NCI-H146 treated with DMSO at 0.1 percent for 48 hours (cell line): ENCODE results near the gene JARID2.
A peak's percentile ranks its signal among the peaks of the same experiment; 100 is the strongest.

Experiments used
- DNase-seq: peaks from one replicate; lab custom pipeline; 2025; ENCODE audit not compliant: unreplicated experiment; lab: John Stamatoyannopoulos, UW

The JARID2 gene

DNA sequence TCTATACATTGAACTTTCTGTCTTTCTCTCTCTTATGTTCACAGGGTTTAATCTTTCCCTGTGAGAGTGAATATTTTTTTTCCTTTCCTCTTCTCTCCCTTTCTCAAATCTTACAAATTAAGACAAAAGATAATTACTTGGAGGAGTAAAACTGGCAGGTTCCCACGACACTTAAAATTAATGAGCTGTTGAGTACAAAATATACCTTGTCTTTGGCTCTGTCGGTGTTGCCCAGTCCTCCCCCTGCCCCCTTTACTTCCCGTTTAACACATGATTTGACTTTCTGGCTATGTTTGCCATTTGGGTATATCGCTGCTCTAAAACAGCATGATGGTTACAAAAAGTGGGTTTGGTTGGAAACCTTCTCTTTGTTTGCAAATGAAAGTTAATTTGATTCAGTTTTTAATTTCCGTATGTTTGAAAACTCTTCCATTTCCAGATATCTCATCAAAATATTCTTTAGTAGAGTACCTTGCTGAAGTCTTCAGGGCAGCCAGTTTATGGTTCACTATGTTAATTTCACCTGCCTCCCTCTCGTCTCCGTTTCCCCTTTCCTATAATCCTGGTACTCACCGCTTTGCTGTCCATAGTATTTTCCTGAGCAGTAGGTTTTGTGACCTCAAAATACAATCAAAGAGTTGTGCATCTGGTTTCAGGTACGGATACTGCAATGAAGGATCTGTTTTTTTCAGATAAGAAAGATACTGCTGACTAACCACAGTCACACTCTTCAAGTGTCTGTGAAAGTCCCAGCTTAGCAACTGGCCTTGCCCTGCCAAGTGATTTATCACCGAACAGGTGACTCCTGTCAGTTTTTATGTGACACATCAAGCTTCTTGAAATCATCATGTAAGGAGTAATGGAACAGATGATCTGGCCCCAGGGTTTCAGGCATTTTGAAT lies 235.8 kb downstream of the JARID2 start:
- no peak for DNase-seq

DNA sequence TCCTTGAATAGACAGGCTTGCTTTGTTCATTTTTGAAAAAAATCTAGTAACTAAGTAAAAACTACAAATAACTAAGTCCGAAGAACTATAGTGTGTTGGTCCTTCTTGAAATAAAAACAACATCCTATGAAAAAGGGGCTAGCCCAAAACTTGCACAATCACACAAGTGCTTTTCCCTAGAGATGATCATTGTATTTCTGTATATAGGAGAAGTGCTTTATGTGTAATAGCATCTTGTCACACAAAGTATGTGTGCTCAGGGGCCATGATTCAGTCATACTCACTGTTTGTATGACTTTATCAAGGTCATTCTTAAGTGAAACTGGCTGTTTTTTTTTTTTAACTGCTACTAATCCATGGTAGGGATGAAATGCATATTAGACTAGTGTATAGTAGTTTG lies 237.2 kb downstream of the JARID2 start:
- no peak for DNase-seq

DNA sequence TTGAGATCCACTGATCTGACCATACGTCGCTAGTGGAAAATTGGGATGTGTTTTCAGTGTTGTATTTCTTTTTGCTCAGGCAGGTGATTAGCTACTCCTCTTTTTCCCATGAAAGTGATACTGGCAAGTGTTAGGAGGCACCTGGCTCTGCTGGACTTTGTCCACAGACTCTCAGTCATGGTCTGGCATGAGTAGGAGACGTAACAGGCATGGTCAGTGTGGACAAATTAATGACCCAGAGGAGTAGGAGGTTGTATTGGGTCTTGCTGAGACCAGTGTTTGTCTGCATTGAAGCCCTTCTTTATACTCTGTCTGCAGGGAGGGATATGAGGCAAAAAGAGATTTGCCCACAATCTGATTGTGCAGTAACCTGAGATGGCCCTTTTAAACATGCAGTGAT lies 238.3 kb downstream of the JARID2 start:
- DNase-seq: peak; percentile 87

DNA sequence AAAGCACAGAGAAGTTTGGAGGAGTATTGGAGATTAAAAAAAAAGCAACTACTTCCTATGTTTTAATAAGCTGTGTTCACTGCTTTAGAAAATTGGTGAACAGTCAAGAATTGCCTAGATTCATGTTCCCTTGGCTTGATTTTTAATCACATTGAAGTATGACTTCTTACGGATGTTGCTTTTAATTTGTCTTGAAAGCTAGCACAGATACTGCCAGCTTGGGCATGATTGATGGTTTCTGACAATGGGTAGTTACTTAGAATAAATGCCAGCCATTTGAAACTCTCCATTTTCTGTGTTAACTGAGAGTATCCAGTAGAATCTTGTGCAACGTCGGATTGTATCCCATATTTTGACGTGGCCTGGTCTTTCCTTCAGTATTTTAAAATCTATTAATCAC lies 239.0 kb downstream of the JARID2 start:
- no peak for DNase-seq

DNA sequence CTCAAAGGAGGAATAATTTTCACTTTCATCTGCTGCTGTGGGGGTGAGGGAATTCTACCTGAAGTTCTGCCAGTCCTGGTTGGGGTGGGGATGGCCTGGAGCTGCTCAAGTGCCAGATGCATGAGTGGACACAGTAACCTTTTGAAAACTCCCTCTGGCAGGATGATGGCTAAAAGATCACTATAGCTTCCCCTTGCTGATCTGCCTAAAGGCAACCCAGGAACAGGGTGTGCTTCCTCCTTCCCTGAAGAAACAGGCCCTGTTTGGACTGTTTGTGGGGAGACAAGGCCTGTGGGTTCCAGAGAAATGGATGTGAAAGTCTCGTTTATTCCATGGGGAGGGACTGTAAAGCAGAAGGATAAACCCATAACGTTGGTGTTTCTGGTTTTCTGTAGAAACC lies 240.1 kb downstream of the JARID2 start:
- DNase-seq: no peak

DNA sequence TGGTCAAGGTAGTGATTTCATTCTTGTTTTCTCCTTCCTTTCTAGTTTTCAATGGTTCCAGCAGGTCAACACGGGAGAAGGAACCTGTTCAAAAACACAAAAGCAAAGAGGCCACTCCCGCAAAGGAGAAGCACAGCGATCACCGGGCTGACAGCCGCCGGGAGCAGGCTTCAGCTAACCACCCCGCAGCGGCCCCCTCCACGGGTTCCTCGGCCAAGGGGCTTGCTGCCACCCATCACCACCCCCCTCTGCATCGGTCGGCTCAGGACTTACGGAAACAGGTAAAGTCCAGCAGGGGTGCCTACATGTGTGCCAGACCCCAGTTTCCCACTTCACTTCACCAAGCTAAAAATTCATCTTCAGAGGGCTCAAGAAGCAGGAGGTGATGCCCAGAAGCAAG lies 241.4 kb downstream of the JARID2 start:
- no peak for DNase-seq

DNA sequence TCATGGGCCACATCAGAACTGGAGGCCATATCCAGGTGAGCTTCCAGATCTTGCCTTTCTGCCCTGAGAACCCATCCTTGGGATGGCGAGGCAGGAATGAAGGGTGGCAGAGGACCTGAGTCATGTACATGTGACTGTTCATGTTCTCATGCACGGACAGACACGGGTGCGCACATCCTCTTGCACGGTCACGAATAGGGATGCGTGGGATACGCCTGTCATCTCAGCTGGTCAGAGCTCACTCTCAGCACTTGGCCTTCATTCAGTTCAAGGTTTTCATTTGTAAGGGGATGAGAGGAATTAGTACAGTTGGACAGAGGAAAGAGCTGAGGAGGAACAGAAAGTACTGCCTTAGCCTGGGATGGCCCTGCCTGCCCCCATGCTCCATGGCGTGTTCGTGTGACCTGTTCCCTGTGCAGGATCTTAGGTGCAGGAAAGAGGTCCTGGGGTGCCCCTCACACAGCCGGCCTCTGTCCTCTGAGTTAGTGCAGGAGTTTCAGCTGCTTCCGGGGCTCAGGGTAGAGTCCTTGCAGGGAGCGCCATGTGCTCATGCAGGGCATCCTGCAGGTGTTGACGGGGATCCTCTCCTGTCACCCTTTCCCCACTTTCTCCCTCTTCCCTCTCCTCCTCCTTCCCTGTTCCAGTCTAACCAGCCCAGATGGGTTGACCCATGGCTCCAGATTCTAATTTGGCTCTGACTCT lies 243.5 kb downstream of the JARID2 start:
- no peak for DNase-seq

DNA sequence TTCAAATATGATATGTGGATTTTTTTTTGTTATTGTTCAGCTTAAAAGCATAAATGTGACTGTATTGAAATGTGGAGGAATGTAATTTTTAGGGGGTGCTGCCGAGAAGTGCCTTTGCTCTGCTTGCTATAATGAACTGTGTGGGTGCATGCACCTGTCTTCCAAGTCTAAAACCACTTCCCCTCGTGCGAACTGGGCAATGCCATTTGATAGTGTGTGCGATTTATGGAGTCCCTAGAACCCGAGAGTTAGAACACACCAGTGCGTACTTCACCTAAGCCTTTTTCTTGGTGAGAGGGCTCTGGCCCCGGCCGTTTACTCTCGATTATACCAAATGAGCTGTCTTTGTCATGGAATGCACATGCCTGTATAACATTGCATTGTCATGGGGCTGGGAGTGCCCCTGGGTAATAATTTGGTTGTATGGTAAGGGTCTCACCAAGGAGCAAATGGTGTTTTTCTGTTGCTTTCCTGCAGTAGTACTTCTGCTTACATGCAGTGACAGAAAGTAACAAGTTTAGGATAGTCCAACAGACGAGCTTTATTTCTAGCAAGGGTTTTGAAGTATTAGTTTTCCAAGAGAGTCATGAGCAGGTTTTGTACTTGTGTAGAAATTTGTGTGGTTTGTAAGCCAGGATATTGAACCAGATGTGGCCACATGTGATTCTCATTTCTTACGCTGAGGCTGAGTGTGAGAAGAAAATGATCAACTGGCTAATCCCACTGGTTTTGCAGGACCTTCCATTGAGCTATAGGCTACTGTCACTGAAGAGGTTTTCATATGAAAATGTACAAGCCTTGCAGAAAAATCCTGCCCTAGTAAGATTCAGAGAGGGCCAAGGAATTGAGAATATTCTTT lies 244.6 kb downstream of the JARID2 start:
- no peak for DNase-seq

DNA sequence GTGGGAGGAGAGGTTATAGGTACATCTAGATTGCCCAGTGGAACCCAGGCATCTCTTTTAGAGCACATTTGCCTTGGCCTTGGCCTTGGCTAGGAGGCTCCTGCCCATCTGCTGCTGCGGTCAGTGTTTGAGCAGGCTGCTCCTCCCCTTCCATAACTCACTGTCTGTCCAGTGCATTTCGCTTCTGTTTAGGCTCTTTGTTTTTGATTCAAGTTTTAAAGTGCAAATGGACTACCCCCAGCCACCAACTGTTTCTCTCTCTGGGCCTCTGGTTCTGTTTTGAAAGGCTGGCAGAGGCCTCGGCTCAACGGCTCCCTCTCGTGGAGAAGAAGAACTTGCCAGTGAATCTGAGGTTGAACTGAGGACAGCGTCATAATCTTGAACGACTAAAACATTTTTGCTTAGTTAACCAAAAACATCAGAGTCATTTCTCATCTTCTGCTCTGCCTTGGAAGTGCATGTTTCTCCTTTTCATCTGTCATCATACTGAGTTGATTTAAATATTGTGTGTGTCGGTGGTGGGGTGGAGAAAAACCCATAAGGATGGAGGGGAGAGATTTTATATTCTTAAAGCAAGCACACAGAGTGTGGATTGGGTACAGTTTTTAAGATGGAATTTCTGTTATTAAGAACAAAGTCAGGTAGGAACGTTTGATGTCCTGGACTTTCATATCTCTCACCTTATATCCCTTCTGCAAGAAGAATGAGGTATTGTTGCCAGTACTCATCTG lies 245.6 kb downstream of the JARID2 start:
- peak; percentile 22 for DNase-seq

DNA sequence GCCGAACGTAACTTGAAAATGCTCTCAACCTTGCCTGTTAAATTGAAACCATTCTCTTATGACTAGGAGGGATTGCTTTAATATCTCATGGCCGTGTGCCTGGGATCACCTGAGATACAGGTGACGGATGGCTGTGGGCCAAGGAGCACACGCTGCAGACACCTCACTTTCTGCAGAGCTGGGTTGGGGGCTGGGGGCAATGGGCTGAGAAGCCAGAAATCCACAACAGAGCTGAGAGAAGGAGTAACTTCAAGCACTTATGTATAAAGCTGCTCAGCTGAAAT lies 246.1 kb downstream of the JARID2 start:
- no peak for DNase-seq

DNA sequence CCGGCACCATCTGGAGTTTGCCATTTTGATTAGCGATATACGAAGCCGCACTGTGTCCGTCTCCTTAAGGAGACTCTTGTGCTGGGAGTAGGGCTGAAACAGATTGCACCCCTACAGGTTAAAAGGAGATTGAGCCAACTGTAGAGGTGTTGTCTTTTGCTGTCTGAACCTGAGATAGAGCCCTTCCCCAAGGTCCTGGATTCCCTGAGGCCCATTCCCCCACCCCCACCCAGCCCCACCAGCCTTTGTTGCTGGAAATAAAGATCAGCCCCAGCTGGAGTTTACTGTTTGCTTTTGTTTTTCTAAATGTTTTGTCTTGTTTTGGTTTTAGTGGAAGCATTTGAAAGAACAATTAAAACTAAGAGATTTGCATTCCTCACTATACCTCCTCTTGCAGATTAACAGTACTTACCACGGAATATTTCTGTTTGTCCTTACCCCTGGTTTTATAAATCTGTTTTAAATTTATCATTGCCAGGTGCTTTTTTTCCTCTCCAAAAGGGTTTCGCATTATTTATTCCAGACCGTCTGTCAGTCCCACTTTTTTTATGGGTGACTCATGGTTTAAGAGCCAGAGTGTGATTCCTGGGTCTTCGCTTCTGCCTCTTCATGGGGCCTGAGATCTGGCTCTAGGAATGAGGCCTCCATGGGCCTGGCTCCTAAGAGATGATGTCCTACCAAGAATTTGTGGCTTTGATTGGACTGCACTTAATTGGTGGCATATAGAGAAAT lies 247.7 kb downstream of the JARID2 start:
- DNase-seq: no peak

DNA sequence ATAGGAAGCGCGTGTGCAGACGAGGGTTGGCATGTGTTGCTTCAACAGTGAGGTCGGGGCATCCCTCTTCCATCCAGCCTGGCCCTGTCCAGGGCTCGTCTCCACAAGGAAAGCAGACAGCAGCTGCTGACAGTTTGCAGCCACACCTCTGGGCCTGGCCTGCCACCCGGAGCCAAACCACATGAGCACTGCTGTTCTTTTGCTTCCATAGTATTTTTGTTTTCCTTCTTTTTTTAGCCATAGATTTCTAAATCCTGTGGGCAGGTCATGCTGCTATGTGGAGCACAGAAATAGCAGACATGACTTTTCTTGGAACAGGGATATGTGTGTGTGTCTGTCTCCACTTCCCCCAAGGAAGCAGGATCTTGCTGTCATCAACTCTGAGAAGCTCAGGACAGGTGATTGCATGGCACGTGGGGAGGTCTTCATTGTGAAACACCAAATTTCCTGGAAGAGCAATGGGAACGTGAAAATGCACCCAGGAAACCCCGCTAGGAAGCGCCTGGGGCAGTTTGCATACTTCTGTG lies 249.6 kb downstream of the JARID2 start:
- DNase-seq: no peak

DNA sequence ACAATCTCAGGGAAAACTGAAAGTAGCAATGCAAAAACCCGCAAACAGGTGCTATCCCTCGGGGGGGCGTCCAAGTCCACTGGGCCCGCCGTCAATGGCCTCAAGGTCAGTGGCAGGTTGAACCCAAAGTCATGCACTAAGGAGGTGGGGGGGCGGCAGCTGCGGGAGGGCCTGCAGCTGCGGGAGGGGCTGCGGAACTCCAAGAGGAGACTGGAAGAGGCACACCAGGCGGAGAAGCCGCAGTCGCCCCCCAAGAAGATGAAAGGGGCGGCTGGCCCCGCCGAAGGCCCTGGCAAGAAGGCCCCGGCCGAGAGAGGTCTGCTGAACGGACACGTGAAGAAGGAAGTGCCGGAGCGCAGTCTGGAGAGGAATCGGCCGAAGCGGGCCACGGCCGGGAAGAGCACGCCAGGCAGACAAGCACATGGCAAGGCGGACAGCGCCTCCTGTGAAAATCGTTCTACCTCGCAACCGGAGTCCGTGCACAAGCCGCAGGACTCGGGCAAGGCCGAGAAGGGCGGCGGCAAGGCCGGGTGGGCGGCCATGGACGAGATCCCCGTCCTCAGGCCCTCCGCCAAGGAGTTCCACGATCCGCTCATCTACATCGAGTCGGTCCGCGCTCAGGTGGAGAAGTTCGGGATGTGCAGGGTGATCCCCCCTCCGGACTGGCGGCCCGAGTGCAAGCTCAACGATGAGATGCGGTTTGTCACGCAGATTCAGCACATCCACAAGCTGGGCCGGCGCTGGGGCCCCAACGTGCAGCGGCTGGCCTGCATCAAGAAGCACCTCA lies 250.7 kb downstream of the JARID2 start:
- no peak for DNase-seq

DNA sequence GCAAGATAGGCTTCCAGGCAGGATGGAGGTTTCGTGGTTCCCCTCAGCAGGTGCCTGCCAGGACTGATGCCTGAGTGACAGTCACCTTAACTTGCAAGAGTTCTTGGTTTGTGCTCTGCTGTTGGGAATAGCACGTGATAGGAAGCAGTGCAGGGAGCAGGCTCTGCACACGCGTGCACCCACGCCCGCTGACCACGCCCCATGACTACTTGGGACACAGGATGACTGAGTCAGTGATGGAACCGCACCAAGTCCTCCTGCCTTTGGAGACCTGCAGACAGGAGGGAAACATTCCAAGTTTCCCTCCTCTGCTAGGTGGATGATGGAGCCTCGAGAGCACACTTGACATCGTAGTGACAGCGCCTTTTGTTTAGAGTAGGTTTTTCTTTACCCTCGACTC lies 252.8 kb downstream of the JARID2 start:
- DNase-seq: no peak

DNA sequence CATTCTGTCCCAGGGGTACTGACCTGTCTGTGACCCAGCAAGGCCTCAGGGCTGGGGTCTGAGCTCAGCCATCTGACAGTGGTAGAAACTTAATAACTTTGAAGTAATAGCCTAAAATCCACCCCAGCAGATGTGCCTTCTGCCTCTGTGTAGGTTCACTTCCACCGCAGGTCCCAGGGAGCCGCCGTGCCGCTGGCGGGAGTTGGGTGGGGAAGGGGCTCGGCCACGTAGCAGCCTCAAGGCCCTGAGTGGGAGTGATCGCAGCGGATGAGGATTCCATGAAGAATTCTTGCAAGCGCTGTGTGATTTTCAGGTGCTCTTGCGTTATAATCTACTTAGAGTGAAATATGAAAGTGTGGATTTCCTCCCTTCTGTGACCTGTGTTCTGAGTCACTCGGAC lies 253.3 kb downstream of the JARID2 start:
- no peak for DNase-seq

DNA sequence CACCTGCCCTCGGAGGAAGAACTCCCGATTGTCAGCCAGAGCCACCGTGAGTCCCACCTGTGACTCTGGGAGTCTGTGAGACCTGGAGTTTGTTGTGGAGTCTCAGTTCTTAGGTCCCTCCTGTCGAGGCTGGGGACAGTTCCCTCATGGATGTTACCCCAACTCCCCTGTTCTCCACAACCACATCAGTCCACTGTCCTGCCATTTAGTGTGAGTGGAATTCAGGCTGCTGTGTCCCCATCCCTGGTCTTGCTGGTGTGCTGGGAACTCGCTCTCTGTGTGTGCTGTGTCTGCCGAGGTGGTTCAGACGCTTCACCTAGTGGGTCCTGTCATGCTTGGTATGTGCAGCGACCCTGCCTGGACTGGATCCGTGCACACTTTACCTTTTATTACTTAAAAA lies 253.7 kb downstream of the JARID2 start:
- DNase-seq: no peak

DNA sequence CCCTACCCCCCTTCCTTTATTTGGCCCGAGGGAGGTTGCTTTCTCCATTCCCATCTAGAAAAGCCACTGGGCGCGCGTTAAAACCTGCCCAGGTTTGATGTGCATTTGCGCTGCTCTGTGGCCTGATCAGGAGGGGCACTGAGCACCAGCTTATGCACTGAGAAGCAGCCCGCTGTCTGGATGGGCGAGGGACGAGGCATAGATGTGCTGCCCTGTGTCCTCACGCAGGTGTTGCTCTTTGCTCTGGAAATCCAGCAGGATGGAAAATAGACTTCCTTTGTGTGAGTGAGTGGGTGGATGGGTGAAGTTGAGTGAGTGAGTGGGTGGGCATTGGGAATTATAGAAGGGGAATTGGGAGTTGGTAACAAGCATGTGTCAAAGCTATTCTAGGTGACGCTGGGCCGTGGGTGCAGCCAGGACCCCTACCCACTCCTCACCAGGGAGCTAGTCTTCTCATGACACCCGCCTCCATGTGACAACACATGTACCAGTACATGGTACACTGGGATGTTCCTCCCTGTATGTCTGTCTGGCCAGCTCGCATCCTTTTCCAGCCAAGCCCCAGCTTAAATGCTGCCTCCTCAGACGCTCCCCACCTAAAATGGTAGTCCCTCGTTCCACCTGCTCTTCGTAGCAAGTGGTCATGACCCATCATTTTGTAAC lies 254.3 kb downstream of the JARID2 start:
- DNase-seq: no peak

DNA sequence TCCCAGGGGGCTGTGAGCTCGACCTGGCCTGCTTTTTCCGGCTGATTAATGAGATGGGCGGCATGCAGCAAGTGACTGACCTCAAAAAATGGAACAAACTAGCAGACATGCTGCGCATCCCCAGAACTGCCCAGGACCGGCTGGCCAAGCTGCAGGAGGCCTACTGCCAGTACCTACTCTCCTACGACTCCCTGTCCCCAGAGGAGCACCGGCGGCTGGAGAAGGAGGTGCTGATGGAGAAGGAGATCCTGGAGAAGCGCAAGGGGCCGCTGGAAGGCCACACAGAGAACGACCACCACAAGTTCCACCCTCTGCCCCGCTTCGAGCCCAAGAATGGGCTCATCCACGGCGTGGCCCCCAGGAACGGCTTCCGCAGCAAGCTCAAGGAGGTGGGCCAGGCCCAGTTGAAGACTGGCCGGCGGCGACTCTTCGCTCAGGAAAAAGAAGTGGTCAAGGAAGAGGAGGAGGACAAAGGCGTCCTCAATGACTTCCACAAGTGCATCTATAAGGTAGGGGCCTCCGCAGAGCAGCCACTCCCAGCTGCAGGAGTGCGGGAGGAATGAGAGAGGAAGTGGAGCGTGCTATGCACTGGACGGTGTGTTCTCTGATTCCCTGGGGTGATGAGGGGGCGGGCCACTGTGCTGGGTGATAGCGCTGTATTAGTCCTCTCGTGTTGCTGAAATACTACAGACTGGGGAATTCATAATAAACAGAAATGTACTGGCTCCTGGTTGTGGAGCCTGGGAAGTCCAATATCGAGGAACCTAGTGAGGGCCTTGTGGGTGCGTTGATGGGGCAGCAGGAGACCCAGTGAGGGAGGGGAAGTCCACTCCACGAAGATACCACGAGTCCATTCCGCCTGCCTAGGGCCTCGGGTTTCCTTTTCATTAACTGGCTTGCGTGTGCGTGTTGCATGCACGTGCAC lies 255.3 kb downstream of the JARID2 start:
- DNase-seq: no peak
